NCI-H2081 treated with DMSO at 0.1 percent for 48 hours (cell line): ENCODE measurements around the gene POTEG.
"Not testable (repeated sequence)": the region's sequence is repeated elsewhere in the genome, so short reads cannot be mapped to it uniquely, and the experiment has no call there.

Source experiments
- DNase-seq: peaks from one replicate; lab custom pipeline; 2025; lab: John Stamatoyannopoulos, UW

Gene POTEG

DNA sequence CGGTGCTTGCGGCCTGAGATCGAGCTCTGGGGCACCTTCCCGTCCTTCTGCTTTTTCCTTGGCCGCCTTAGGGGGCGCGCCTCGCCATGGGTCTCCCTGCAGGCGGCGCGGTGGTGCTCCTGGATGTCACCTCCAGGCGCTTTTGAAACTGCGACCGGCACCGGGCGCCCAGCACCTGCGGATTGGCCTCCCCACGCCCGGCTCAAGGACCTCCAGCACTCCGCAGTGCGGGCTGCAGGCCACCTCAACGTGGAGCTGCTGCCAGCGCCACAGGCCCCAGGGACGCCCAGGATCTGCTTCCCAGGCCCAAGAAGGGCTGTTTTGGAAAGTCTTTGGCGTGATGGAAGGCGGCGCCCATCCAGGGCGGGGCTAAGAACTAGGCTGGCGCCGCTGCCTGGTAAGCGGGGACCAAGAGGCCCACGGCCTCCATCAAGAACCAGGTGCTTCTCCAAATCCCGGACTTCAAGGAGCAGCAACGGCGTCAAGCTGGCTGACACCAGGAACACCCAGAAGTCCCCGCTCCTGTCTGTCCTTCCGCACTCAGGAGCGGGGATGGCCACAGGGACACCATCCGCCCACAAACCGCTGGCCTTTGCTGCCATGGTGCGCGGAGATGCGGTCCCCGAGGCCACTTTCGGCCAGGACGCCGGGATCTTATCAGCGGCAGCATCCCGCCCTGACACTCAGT lies 61.2 kb downstream of the POTEG start:
- not testable (repeated sequence) for DNase-seq

DNA sequence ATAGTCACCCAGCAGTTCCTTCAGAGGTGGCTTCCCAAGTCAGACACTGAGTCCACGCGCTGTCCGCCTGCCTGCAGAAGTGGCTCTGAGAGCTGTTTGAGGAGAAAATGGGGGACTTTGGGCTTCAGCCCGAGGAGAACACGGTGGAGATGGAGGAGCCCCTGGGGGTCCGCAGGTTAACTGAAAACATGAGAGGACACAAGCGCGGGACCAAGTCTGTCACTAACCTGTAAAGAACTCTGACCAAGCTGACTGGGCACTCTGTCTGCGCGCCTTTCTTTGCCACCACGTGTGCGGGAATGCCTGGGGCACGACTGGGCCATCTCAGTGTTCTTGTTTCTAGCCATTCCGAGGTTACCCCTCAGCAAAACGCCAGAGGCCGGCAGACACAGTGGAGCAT lies 62.4 kb downstream of the POTEG start:
- not testable (repeated sequence) for DNase-seq

DNA sequence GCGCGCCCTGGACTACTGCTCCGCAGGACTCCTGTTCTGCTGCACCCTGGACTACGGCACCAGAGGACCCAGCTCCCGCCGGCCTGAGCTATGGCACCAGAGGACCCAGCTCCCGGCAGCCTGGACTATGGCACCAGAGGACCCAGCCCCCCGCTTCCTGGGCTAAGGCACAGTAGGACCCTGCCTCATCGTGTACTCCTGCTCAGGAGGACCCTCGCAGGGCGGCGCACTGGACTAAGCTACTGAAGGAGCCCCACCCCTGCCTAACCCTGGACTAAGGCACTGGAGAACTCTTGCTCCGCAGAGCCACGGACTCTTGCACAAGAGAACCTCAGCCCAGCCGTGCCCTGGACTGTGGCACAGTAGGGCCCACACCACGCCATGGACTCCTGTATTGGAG lies 71.3 kb downstream of the POTEG start:
- DNase-seq = not testable (repeated sequence)

DNA sequence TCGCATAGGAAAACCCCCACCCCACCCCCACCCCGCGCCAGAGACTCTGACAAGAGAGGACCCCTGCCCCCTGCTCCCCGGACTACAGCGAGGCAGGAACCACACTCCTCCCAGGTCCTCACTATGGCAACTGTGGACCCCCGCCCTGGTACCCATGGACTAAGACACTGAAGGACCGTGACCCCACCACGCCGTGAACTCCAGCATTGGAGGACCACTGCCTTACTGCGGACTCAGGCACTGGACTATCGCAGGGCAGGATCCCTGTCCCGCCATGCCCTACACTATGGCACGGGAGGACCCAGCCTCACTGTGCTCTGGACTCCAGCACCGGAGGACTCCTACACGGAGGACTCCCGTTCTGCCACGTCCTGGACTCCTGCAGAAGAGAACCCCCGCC lies 71.8 kb downstream of the POTEG start:
- DNase-seq = not testable (repeated sequence)

DNA sequence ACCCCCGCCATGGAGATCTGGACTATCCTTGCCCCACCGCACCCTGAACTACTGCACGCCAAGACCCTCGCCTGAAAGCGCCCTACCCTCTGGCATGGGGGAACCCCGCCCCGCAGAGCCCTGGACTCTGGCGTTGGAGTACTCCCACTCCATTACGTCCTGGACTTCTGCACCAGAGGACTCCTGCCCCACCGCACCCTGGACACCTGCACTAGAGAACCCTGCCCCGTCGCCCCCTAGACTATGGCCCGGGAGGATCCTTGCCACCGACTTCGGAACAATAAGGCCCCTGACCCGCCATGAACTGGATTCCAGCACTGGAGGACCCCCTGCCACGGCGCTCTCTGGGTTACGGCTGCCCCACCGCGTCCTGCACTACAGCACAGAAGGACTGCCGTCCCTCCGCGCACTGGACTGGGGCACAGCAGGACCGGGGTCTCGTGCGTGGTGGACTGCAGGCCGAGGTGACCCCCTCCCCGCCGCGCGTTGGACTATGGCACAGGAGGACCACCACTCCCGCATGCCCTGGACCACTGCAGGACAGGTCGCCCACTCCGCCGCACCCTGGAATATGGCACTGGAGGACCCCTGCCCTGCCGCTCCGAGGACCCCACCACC lies 72.4 kb downstream of the POTEG start:
- DNase-seq = not testable (repeated sequence)

DNA sequence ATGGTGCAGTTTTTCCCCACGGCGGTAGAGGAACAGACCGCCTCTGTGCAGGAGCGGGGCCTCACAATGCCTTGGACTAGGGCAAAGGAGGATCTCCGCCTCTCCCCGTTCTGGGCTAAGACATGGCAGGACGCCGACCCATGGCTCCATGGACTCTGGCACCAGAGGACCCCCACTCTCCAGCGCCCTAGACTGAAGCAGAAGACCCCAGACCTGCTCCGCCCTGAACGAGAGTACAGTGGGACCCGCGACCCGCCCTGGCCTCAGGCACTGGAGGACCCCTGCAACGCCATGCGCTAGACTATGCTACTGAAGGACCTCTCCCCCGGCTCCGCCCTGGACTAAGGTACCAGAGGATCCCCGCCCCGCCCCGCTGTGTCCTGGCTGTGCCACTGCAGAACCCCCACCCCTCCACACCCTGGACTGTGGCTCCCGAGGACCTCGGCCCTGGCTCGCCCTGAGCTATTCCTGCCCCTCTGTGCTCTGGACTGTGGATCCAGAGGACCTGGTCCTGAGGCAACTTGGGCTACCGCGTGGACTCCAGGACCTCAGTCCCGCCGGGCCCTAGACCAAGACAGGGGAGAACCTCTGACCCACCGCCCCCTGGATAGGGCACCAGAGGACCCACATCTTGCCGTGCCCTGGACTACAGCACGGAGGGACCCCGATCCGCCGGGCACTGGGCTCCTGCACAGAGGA lies 73.1 kb downstream of the POTEG start:
- DNase-seq = not testable (repeated sequence)
